Spleen (tissue), 7 donors: Measurements from ENCODE around the gene CASR.

Source experiments
- POLR2A ChIP-seq, 3 donors: fragments of 450-650 bp; IDR thresholded peaks; one replicate each; pipeline ENCODE4 v1.5.1; 2017; ENCODE audit warnings: antibody characterized with exemption in 3 of 3, mild to moderate bottlenecking in 1 of 3
- POLR2AphosphoS5 ChIP-seq, 3 donors: sonication (generic); formaldehyde crosslinking; IDR thresholded peaks; one replicate each; pipeline ENCODE4 v1.5.1; 2017; ENCODE audit warnings: antibody characterized with exemption in 3 of 3
- TF ChIP-seq, protein P1 (sequence below), 11 experiments: fragments of 200-600 bp in 7 of 11; fragments of 450-650 bp in 4 of 11; sonication (generic) in 4 of 11; IDR thresholded peaks in 8 of 11; conservative IDR thresholded peaks in 3 of 11; 1 replicate in 7 of 11; 2 replicates in 4 of 11; pipeline versions ENCODE4 v1.4.0 to v1.8.0; 2016 to 2021; ENCODE audit warnings: antibody characterized with exemption in 11 of 11, inconsistent platforms in 4 of 11, mild to moderate bottlenecking in 1 of 11
- donor health status: DM: no; HTN: no; CAD: no; lungs with moderate emphysema.
- donor health status: DM: no; HTN: no; CAD: no.
- donor health status: DM: no; HTN: no; CAD: no.

DNA sequence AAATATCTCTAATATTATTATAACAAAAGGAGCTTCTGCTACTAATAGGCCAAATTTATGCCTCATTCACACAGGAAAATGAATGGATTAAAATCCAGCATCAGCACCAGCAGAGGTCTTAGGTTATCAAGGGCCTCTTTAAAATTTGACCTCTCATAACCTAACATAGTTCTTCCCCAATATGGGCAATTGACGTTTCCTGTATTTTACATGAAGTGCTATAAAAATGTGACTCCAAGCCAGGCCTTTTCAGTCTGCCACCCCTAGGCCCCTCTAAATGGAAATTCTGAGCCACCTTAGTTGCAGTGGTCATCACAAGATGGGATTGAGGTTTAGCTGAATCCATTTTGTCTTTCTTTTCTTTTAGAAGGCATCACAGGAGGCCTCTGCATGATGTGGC lies 70.1 kb downstream of the CASR start:
- TF ChIP-seq, protein P1, sequence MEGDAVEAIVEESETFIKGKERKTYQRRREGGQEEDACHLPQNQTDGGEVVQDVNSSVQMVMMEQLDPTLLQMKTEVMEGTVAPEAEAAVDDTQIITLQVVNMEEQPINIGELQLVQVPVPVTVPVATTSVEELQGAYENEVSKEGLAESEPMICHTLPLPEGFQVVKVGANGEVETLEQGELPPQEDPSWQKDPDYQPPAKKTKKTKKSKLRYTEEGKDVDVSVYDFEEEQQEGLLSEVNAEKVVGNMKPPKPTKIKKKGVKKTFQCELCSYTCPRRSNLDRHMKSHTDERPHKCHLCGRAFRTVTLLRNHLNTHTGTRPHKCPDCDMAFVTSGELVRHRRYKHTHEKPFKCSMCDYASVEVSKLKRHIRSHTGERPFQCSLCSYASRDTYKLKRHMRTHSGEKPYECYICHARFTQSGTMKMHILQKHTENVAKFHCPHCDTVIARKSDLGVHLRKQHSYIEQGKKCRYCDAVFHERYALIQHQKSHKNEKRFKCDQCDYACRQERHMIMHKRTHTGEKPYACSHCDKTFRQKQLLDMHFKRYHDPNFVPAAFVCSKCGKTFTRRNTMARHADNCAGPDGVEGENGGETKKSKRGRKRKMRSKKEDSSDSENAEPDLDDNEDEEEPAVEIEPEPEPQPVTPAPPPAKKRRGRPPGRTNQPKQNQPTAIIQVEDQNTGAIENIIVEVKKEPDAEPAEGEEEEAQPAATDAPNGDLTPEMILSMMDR (IDR thresholded peaks at IDR 0.05 in 8 of 11, conservative IDR thresholded peaks at IDR 0.05 in 3 of 11): no peak
- TF ChIP-seq POLR2A (IDR thresholded peaks at IDR 0.05) (no peak), POLR2AphosphoS5 (IDR thresholded peaks at IDR 0.05) (peak in 1 of 3 donors; percentile 23)
